BJ (cell line): ENCODE data around the gene CD4. TPM values are rescaled to one million over a fixed set of nuclear protein-coding genes. Genes with fewer than 3 reads are reported as not detected.

ENCODE experiments used
- CTCF ChIA-PET: fragments of 350-600 bp; formaldehyde crosslinking; extraction: SDS; loops from one replicate; lab custom pipeline; 2021; ENCODE audit warnings: antibody characterized with exemption, inconsistent platforms; lab: Yijun Ruan, JAX
- POLR2A ChIA-PET: fragments of 300-600 bp; sonication (Branson Sonifier 250); formaldehyde crosslinking; extraction: SDS; loops from one replicate; lab custom pipeline; 2021; ENCODE audit warnings: antibody characterized with exemption; lab: Charles Lee
- DNase-seq: peaks from one replicate; pipeline ENCODE4 v3.0.0-alpha.2; 2011; ENCODE audit warnings: low read depth
- H3K27me3 ChIP-seq: 2 replicates; pipeline ENCODE4 v1.6.0; 2011; ENCODE audit warnings: low read length; ENCODE audit not compliant: control insufficient read depth, insufficient read depth
- H3K36me3 ChIP-seq: 2 replicates; pipeline ENCODE4 v1.5.1; 2011; ENCODE audit warnings: low read length; ENCODE audit not compliant: control insufficient read depth, insufficient read depth
- H3K4me3 ChIP-seq: 2 replicates; pipeline ENCODE4 v1.5.1; 2011; ENCODE audit warnings: low read depth, mild to moderate bottlenecking, control low read depth, low read length
- polyA plus RNA-seq: library from polyadenylated mRNA; depleted of rRNA; stranded (reverse); fragments of >200 nt; gene quantifications from 2 replicates; pipeline ENCODE4 v1.2.3, GENCODE V29; 2011
- TF ChIP-seq, protein P1 (sequence below): IDR thresholded peaks from 2 replicates; pipeline ENCODE4 v1.5.1; 2011; ENCODE audit warnings: low read depth, mild to moderate bottlenecking, control low read depth, inconsistent platforms, low read length, moderate library complexity; ENCODE audit not compliant: insufficient read depth

CD4 gene
- polyA plus RNA-seq, 1 experiment = 0.42 TPM

DNA sequence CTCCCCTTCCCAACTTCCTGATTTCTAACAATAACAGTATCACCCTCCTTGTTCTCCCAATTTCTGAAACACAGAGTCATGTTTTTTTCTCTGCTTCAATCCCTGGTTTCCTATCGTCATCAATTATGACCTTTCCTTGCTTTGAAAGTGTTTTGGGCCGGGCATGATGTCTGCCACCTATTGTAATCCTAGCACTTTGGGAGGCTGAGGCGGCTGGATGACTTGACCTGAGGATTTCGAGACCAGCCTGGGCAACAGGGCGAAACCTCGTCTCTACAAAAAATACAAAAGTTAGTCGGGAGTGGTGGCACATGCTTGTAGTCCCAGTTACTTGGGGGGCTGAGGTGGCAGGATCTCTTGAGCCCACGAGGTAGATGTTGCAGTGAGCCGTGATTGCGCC lies 19.7 kb downstream of the CD4 start:
- Histone ChIP-seq H3K36me3 (no peaks in the 10 kb centered on the region), H3K4me3 (no peak overlapping the region), H3K27me3 (peaks cover 4% of the 10 kb centered on the region)
- TF ChIP-seq, protein P1, sequence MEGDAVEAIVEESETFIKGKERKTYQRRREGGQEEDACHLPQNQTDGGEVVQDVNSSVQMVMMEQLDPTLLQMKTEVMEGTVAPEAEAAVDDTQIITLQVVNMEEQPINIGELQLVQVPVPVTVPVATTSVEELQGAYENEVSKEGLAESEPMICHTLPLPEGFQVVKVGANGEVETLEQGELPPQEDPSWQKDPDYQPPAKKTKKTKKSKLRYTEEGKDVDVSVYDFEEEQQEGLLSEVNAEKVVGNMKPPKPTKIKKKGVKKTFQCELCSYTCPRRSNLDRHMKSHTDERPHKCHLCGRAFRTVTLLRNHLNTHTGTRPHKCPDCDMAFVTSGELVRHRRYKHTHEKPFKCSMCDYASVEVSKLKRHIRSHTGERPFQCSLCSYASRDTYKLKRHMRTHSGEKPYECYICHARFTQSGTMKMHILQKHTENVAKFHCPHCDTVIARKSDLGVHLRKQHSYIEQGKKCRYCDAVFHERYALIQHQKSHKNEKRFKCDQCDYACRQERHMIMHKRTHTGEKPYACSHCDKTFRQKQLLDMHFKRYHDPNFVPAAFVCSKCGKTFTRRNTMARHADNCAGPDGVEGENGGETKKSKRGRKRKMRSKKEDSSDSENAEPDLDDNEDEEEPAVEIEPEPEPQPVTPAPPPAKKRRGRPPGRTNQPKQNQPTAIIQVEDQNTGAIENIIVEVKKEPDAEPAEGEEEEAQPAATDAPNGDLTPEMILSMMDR = no peak
- ChIA-PET POLR2A (interaction anchor here (0.7 kb wide), 1 partner anchor 43 kb away, joined by 3 read pairs; no protein-coding TSS in a partner anchor), CTCF (interaction anchor here (0.9 to 1.5 kb wide), 3 partner anchors 16 to 22 kb away, joined by 3 read pairs; no protein-coding TSS in a partner anchor)
- DNase-seq = no peak

DNA sequence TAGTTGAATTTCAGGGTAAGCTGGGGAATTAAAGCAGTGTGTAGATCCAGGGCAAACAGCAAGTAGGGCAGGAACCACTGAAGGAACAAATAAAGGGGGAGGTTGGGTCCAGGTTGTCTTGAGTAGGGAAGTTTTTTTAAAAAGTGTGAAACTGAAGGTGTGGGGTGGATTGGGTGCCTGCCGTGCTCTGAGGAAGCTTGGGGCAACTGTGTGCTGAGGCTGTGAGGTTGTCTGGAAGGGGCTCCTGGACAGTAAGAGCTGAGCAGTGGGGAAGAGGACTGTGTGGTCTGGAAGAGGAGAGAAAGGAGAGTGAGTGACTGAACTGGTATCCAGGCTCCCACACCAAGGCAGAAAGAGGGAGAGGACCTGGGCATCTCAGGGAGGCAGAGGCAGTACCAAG lies 21.4 kb downstream of the CD4 start:
- no peak for DNase-seq
- CTCF ChIA-PET = interaction anchor here (0.7 to 1.5 kb wide), 2 partner anchors 19 to 34 kb away, joined by 3 read pairs; no protein-coding TSS in a partner anchor
- H3K36me3 ChIP-seq = no peaks in the 10 kb centered on the region
- peaks cover 7% of the 10 kb centered on the region for H3K27me3 ChIP-seq
- TF ChIP-seq, protein P1 = no peak
- POLR2A ChIA-PET = interaction anchor here (0.5 to 0.6 kb wide), 2 partner anchors 57 to 133 kb away, joined by 5 to 11 read pairs; partner anchors contain the start of gene C12orf57
- H3K4me3 ChIP-seq = no peak overlapping the region

DNA sequence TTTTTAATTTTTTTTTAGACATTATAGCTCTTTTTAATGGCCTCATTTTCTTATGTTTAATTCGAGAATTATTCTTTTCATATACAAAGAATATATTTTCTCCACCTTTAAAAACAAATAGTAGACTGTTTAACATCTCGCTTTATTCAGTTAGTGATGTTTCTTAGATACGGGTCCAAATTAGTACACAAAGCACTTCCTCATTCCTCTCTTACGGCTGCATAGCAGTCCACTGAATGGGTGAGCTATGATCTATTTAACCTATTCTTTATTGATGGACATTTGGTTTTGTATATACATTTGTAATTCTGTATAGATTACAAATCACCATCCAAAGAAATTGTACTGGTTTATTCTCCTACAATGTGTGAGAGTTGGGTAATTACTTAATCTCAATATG lies 24.0 kb downstream of the CD4 start:
- Histone ChIP-seq H3K27me3 (peaks cover 9% of the 10 kb centered on the region), H3K36me3 (no peaks in the 10 kb centered on the region), H3K4me3 (no peak overlapping the region)
- CTCF ChIA-PET = interaction anchor here (1.0 to 2.4 kb wide), 3 partner anchors 12 to 47 kb away, joined by 3 to 6 read pairs (median 6); partner anchors contain the start of gene PTMS
- POLR2A ChIA-PET = interaction anchor here (1.0 kb wide), 1 partner anchor 8 kb away, joined by 3 read pairs; no protein-coding TSS in a partner anchor
- no peak for DNase-seq
- TF ChIP-seq, protein P1 = no peak

DNA sequence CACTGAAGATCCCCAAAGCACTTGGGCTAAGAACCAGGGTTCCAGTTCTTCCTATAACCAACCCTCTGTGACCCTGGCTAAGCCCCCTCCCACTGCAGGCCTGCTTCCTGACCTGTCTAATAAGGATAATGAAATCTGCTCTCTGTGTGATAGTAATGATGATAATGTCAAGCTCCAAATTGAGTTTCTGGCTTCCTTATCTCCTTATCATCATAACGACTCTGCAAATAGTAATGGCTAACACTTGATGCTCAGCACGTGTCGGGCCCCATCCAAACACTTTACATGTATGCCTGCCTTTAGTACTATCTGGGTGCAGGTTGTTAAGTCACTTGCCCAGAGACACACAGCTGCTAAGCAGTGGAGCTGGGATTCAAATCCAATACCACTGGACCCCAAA lies 27.3 kb downstream of the CD4 start:
- TF ChIP-seq, protein P1 = no peak
- ChIA-PET CTCF (interaction anchor here (0.9 to 2.0 kb wide), 3 partner anchors 9 to 64 kb away, joined by 3 to 5 read pairs (median 4); partner anchors contain the start of gene MLF2), POLR2A (no interaction called here)
- H3K27me3 ChIP-seq = peaks cover 5% of the 10 kb centered on the region
- no peaks in the 10 kb centered on the region for H3K36me3 ChIP-seq
- no peak overlapping the region for H3K4me3 ChIP-seq
- no peak for DNase-seq

DNA sequence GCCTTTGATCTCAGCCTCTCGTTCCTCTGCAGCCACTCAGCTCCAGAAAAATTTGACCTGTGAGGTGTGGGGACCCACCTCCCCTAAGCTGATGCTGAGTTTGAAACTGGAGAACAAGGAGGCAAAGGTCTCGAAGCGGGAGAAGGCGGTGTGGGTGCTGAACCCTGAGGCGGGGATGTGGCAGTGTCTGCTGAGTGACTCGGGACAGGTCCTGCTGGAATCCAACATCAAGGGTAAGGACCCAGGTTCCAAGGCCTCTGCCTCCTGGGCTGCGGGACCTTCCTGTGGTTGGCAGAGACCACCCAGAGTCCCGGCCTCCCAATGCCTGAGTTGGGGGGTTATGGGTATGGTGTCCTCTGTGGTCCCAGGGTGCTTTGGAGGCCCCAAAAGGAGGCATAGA lies 27.8 kb downstream of the CD4 start:
- Histone ChIP-seq H3K27me3 (peaks cover 5% of the 10 kb centered on the region), H3K36me3 (no peaks in the 10 kb centered on the region), H3K4me3 (no peak overlapping the region)
- POLR2A ChIA-PET = no interaction called here
- CTCF ChIA-PET = interaction anchor here (0.9 to 2.0 kb wide), 2 partner anchors 8 to 65 kb away, joined by 4 to 5 read pairs; partner anchors contain the start of gene MLF2
- no peak for DNase-seq
- TF ChIP-seq, protein P1 = no peak
